HG03025 (cell line): ENCODE data around the gene COMMD6.

Source experiments
- ATAC-seq: cut with Tn5 transposase; IDR thresholded peaks from one replicate; pipeline ENCODE4 v1.9.1; 2021; ENCODE audit warnings: mild to moderate bottlenecking, moderate library complexity; ENCODE audit not compliant: unreplicated experiment, low FRiP score

Gene COMMD6

GRCh38 chr13:75486146-75487062 lies 51.2 kb downstream of the COMMD6 start:
- ATAC-seq: no peak

DNA sequence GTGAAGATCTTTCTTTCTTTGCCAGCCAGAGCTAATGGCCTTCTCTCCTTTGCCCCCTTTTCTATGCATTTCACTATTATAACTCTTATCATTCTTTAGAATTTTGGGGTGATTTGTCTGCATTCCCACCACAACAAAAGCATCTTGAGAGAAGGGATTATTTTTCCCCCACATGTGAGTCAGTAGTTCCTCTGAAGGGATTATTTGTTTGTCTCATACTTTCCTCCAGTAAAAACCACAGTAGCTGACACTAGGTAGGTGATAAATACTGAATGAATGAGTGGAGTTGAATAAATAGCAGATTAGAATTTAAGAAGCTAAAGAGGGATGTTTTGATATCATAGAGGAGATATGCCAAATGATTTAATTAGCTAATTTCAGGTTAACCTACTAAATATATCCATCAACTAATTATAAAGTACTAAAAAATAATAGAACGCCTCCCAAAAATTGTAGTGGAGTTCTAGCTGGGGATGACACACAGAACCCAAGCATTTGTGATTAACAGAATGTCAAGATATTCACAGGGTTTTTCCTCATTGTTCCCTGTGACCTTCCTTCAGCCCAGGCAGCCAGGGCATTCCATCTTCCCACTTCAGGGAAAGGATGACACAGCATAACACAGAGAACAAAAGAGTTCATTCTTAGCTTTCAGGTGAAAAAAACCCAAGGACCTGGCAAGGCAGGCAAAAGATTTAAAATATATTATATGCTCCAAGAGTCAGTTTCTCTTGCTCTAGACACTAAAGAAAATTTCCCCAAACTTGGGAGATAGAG lies 52.2 kb downstream of the COMMD6 start:
- no peak for ATAC-seq

DNA sequence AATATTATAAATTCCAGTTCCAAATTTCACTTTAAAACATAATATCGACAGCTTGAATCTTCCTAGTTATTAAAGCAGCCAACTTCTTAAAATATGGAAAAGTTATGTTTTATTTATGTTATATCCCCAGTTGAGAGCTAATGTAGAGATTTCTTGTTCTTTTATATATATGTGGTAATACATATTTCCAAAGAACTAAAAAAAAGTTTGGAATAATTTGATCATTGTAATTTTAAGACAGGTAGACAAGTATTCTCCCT lies 54.9 kb downstream of the COMMD6 start:
- no peak for ATAC-seq

DNA sequence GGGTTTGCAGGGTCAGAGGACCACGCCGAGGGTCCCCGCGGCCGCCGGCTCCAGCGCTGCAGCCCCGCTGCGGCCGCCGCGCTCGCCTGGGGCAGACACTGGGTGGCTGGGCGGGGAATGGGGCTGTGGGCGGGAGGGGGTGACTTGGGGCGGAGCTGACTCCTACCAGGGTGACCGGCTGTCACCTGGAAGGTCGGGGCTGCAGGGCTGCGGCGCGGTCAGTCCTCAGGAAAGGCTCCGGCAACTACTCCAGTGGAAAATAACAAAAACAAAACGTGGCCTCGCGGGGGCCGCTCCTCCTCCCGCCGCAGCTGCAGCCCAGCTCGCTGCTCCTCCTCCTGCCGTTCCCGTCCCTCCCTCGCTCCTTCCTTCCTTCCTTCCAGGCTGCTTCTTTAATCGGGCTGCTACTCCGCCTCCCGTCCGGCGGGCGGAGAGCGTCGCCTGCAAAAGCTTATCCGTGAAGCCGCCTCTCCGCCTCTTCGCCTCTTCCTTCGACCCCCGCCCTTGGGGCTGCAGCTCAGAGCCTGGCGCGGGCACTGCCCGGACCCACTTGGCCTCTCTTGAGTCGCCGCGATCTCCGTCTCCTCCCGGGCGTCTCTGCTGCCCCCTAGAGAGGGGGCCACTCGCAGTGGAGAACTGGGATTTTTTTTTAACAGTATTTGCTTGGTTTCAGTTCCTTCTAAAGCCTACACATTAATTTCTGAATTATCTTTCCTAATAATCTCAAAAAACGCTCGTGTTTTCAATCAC lies 55.4 kb downstream of the COMMD6 start, which contains the start of gene TBC1D4:
TSS of gene TBC1D4 (minus strand) at position 100 of the 750 bp plus-strand sequence. CDS start 402 bp downstream, outside the sequence.
- peak; percentile 87 for ATAC-seq

DNA sequence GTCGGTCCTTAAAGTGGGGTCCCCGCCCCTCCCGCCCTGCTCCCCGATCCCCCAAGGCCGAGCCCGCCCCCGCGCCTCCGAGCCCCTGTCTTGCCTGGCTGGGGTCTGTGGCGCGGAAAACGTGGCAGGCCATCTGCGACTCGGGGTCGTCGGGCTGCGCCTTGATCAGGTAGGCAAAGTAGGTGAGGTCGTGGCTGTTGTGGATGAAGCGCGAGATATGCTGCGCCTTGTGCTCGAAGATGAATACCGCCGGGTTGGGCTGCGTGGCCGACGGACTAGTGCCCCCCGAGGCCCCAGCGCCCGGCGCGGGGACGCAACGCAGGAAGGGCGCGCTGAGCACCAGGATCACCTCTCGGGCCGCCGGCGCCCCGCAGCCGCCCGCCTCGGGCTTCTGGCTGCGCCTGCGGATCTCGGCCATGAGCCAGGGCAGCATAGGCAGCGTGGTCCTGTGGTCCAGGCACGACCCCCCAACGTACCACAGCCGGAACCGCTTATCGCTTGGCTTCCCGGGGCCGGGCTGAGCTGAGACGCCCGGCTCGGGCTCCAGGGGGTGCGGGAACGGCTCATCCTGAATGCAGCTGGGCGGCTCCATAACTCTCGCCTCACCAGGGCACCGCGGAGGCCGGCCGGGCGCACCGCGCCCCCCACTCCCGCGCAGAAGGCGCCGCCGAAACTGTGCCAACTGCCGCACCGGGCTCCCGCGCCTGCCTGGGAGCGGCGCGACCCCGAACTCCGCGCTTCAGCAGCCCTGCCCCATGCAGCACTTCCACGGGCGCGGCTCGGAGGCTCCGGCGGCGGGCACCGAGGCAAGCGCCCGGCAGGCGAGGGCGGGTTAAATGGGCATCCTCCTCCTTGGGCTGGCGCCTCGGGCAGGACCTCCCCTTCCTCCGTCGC lies 56.2 kb downstream of the COMMD6 start:
- ATAC-seq: peak; percentile 25

DNA sequence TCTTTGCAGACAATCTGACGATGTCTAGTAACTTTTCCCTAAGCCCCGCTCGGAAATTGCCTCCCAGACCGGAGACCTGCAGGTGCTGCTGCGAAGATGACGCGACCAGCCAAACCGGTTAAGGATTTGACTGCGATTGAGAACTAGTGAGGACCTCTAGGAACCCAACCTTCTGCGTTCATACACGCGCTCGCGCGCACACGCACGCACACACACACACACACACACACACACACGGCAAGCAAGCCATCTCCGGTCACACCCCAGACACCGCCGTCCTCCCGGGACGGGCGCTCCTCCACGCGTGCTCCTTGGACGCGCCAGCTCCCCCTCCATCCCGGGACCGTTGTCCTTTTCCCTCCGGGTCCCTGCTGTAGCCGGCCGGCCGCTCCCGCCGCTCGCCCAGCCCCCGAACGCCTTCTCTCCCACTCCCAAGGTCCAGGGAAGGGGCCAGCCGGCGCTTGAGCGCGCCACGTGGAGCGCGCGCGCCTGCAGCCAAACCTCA lies 56.9 kb downstream of the COMMD6 start:
- ATAC-seq: no peak

GRCh38 chr13:75479102-75479740 lies 58.4 kb downstream of the COMMD6 start:
- no peak for ATAC-seq

GRCh38 chr13:75478659-75479058 lies 59.0 kb downstream of the COMMD6 start:
- no peak for ATAC-seq
